Activated CD4-positive, alpha-beta memory T cell treated with anti-CD3 and anti-CD28 coated beads for 36 hours (primary cell): ENCODE data around the gene KHDC4. TPM values are rescaled to one million over a fixed set of nuclear protein-coding genes. Genes with fewer than 3 reads are reported as not detected.
"Not testable (repeated sequence)": the region's sequence is repeated elsewhere in the genome, so short reads cannot be mapped to it uniquely, and the experiment has no call there.

Experiments
- CTCF ChIA-PET: fragments of 350-600 bp; sonication (Branson Sonifier 250); formaldehyde crosslinking; loops from one replicate; lab custom pipeline; 2021; ENCODE audit warnings: antibody characterized with exemption, inconsistent platforms; lab: Charles Lee
- POLR2A ChIA-PET: fragments of 350-600 bp; sonication (Branson Sonifier 250); formaldehyde crosslinking; loops from one replicate; lab custom pipeline; 2021; ENCODE audit warnings: antibody characterized with exemption; lab: Charles Lee
- DNase-seq: peaks from one replicate; pipeline ENCODE4 v3.0.0-alpha.2; 2020
- H3K27ac Mint-ChIP-seq: one replicate; pipeline ENCODE4 v1.8.0; 2021; ENCODE audit warnings: mixed read lengths
- H3K27me3 Mint-ChIP-seq: one replicate; pipeline ENCODE4 v1.8.0; 2021; ENCODE audit warnings: mixed read lengths
- H3K36me3 Mint-ChIP-seq: one replicate; pipeline ENCODE4 v1.8.0; 2021; ENCODE audit warnings: mixed read lengths
- H3K4me1 Mint-ChIP-seq: one replicate; pipeline ENCODE4 v1.8.0; 2021; ENCODE audit warnings: low read depth, mixed read lengths
- H3K4me3 Mint-ChIP-seq: one replicate; pipeline ENCODE4 v1.8.0; 2021; ENCODE audit warnings: mild to moderate bottlenecking, mixed read lengths
- H3K9me3 Mint-ChIP-seq: one replicate; pipeline ENCODE4 v1.8.0; 2021; ENCODE audit warnings: mixed read lengths
- intact Hi-C: fragments of 100-400 bp; cut with micrococcal nuclease; formaldehyde crosslinking; loops from one replicate; pipeline ENCODE4 v1.15.1; 2023
- total RNA-seq, 2 experiments: library from RNA; stranded (reverse); gene quantifications; one replicate each; pipeline ENCODE4 v1.2.3, GENCODE V29; 2021

KHDC4 gene
- total RNA-seq, 2 experiments from 2014 or later, result 66.1 to 70.2 TPM

GRCh38 chr1:155899683-155900082, 34.5 kb downstream of the KHDC4 start:
- ChIA-PET CTCF (no interaction called here), POLR2A (interaction anchor here (0.7 kb wide), 1 partner anchor 9 kb away, joined by 3 read pairs; no protein-coding TSS in a partner anchor)
- peaks cover 38% of the 10 kb centered on the region for H3K36me3 Mint-ChIP-seq
- H3K4me3 Mint-ChIP-seq, result no peak overlapping the region
- no peaks in the 10 kb centered on the region for H3K9me3 Mint-ChIP-seq
- H3K27ac Mint-ChIP-seq, result no peak overlapping the region
- peaks cover 1% of the 10 kb centered on the region for H3K4me1 Mint-ChIP-seq
- no peak for DNase-seq
- intact Hi-C loops, result no loop called here
- H3K27me3 Mint-ChIP-seq, result no peaks in the 10 kb centered on the region

DNA sequence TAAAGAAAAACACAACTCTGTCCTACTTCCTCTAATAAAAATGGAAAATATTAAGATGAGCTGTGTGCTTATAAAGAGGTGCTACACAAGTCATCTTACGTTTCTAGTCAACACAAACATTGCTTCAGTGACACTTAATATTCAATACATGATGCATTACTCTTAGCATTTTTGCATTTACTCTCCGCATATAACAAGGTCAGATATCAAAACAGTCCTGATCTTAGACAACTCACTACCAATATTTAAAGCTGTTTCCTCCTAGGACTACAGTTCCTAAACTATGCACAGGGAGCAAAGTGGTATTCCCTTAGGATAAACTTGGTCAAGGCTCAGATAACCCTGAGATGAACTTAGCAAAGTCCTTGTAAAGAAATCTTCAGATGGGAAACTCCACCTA, 35.3 kb downstream of the KHDC4 start:
- Mint-ChIP-seq H3K27me3 (no peaks in the 10 kb centered on the region), H3K27ac (peak overlapping the region; percentile 10), H3K9me3 (no peaks in the 10 kb centered on the region), H3K4me3 (no peak overlapping the region), H3K4me1 (peaks cover 4% of the 10 kb centered on the region), H3K36me3 (peaks cover 30% of the 10 kb centered on the region)
- no peak for DNase-seq
- POLR2A ChIA-PET, result interaction anchor here (0.7 kb wide), 1 partner anchor 9 kb away, joined by 3 read pairs; no protein-coding TSS in a partner anchor
- CTCF ChIA-PET, result interaction anchor here (0.6 to 1.3 kb wide), 6 partner anchors 31 to 167 kb away, joined by 3 to 5 read pairs (median 3); no protein-coding TSS in a partner anchor
- intact Hi-C loops, result no loop called here

- CTCF ChIA-PET, result interaction anchor here (1.2 to 1.3 kb wide), 2 partner anchors 33 to 169 kb away, joined by 4 to 5 read pairs; no protein-coding TSS in a partner anchor
- intact Hi-C loops, result no loop called here
- no peak overlapping the region for H3K4me3 Mint-ChIP-seq
Observed at GRCh38 chr1:155897746-155898145, 36.5 kb downstream of the KHDC4 start.

GRCh38 chr1:155896476-155896875, 37.7 kb downstream of the KHDC4 start:
- intact Hi-C loops, CTCF ChIA-PET, H3K4me3 Mint-ChIP-seq, H3K27ac Mint-ChIP-seq, POLR2A ChIA-PET, DNase-seq, H3K9me3 Mint-ChIP-seq, H3K27me3 Mint-ChIP-seq: not testable (repeated sequence)
- Mint-ChIP-seq H3K36me3 (peaks cover 26% of the 10 kb centered on the region), H3K4me1 (peaks cover 15% of the 10 kb centered on the region)

More at GRCh38 chr1:155897746-155898145, 36.5 kb downstream of the KHDC4 start:
- Mint-ChIP-seq H3K9me3 (no peaks in the 10 kb centered on the region), H3K27me3 (no peaks in the 10 kb centered on the region), H3K27ac (peak overlapping the region; percentile 2), H3K4me1 (peaks cover 15% of the 10 kb centered on the region), H3K36me3 (peaks cover 29% of the 10 kb centered on the region)
- POLR2A ChIA-PET, result no interaction called here
- DNase-seq, result no peak

- Mint-ChIP-seq H3K36me3 (peaks cover 22% of the 10 kb centered on the region), H3K4me1 (peaks cover 15% of the 10 kb centered on the region), H3K27ac (peak overlapping the region; percentile 5)
- intact Hi-C loops, H3K4me3 Mint-ChIP-seq, H3K9me3 Mint-ChIP-seq, H3K27me3 Mint-ChIP-seq, DNase-seq: not testable (repeated sequence)
- CTCF ChIA-PET, result interaction anchor here (0.7 kb wide), 1 partner anchor 33 kb away, joined by 3 read pairs; no protein-coding TSS in a partner anchor
- POLR2A ChIA-PET, result interaction anchor here (0.7 kb wide), 1 partner anchor 298 kb away, joined by 3 read pairs; no protein-coding TSS in a partner anchor
Observed at GRCh38 chr1:155895617-155896016, 38.6 kb downstream of the KHDC4 start.

DNA sequence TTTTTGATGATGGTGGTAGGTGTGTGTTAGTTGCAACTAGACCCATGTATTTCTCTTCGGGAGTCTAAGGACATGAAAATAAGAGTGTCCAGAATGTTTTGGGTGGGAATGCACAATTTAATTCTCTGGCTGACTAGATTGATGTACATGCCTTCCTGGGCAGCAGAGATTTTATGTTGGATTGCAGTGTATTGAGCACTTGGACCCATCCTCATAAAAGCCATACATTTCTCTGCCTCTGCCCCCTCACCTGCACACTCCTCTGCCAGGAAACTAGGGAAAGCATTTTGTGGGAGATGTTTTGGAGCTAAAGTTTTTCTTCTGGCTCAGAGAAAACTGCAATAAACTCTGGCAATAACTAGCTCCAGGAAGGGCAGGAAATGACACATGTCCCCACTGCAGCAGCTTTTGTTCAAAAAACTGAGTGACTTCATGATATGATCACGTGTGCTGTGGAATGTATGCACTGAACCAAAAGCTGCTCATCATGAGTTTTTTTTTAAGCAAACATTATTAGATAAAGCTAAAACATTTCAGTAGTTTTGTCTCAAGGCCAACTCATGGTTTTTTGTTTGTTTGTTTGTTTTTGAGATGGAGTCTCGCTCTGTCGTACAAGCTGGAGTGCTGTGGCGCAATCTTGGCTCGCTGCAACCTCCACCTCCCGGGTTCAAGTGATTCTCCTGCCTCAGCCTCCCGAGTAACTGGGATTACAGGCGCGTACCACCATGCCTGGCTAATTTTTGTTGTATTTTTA, 40.6 kb downstream of the KHDC4 start:
- CTCF ChIA-PET, result interaction anchor here (0.6 to 1.9 kb wide), 2 partner anchors 19 to 173 kb away, joined by 4 to 5 read pairs; no protein-coding TSS in a partner anchor
- Mint-ChIP-seq H3K4me3 (no peak overlapping the region), H3K27me3 (no peaks in the 10 kb centered on the region), H3K4me1 (peaks cover 15% of the 10 kb centered on the region), H3K9me3 (no peaks in the 10 kb centered on the region), H3K36me3 (peaks cover 11% of the 10 kb centered on the region), H3K27ac (peak overlapping the region; percentile 59)
- peak; percentile 34 for DNase-seq
- POLR2A ChIA-PET, result interaction anchor here (0.7 to 1.5 kb wide), 3 partner anchors 33 to 85 kb away, joined by 3 read pairs; partner anchors contain the start of genes ARHGEF2 and SYT11
- intact Hi-C loops, result loop anchor here (5.0 kb wide), 1 partner anchor 36 kb away; the partner anchor contains the start of genes GON4L and SYT11

GRCh38 chr1:155892796-155893195, 41.4 kb downstream of the KHDC4 start:
- peak overlapping the region; percentile 59 for H3K27ac Mint-ChIP-seq
- no peak overlapping the region for H3K4me3 Mint-ChIP-seq
- ChIA-PET POLR2A (interaction anchor here (1.2 to 1.5 kb wide), 2 partner anchors 32 to 33 kb away, joined by 3 read pairs; partner anchors contain the start of gene SYT11), CTCF (interaction anchor here (1.8 kb wide), 1 partner anchor 97 kb away, joined by 5 read pairs; no protein-coding TSS in a partner anchor)
- H3K9me3 Mint-ChIP-seq, result no peaks in the 10 kb centered on the region
- H3K27me3 Mint-ChIP-seq, result no peaks in the 10 kb centered on the region
- intact Hi-C loops, result loop anchor here (5.0 kb wide), 1 partner anchor 35 kb away; the partner anchor contains the start of genes GON4L and SYT11
- H3K4me1 Mint-ChIP-seq, result peaks cover 14% of the 10 kb centered on the region
- no peak for DNase-seq
- peaks cover 9% of the 10 kb centered on the region for H3K36me3 Mint-ChIP-seq

DNA sequence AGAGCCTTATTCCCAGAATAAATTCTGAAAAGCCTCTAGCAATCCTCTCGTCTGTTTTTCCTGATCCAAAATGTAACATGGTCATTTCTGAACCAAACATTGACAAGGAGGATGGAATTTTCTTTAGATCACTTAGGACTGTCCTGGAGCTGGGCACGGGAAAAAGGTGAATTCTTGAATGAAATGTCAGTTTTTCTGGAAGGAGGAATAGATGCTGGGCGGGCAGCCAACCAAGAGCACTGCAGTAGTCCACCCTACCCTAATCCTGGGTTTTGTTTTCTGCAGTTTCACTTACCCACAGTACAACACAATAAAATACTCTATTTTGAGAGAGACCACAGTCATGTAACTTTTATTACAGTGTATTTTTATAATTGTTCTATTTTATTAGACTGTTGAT, 44.0 kb downstream of the KHDC4 start:
- ChIA-PET POLR2A (no interaction called here), CTCF (no interaction called here)
- no peaks in the 10 kb centered on the region for H3K27me3 Mint-ChIP-seq
- DNase-seq, result no peak
- intact Hi-C loops, result loop anchor here (5.0 kb wide), 1 partner anchor 33 kb away; the partner anchor contains the start of genes GON4L and SYT11
- no peak overlapping the region for H3K4me3 Mint-ChIP-seq
- H3K4me1 Mint-ChIP-seq, result peaks cover 13% of the 10 kb centered on the region
- no peak overlapping the region for H3K27ac Mint-ChIP-seq
- no peaks in the 10 kb centered on the region for H3K9me3 Mint-ChIP-seq
- no peaks in the 10 kb centered on the region for H3K36me3 Mint-ChIP-seq

- no peak overlapping the region for H3K4me3 Mint-ChIP-seq
Observed at GRCh38 chr1:155889566-155889965, 44.6 kb downstream of the KHDC4 start.

DNA sequence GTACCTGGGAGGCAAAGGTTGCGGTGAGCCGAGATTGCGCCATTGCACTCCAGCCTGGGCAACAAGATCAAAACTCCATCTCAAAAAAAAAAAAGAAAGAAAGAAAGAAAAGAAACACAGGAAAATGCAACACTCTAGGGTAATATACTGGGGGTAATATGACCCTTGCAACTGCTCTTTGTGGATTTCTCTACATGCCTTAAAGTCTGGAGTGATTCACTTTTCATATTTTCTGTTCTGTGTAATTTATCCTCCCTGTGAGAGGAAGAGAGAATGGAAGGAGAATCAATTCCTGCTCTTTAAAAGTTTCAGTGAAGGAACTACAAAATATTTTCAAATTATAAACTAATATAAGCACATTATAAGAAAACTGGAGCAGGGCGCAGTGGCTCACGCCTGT, 45.7 kb downstream of the KHDC4 start:
- Mint-ChIP-seq H3K4me3 (no peak overlapping the region), H3K27me3 (no peaks in the 10 kb centered on the region), H3K9me3 (no peaks in the 10 kb centered on the region), H3K27ac (no peak overlapping the region), H3K36me3 (no peaks in the 10 kb centered on the region), H3K4me1 (peaks cover 6% of the 10 kb centered on the region)
- ChIA-PET CTCF (no interaction called here), POLR2A (interaction anchor here (0.6 kb wide), 1 partner anchor 34 kb away, joined by 4 read pairs; no protein-coding TSS in a partner anchor)
- intact Hi-C loops, result no loop called here
- no peak for DNase-seq

More at GRCh38 chr1:155889566-155889965, 44.6 kb downstream of the KHDC4 start:
- no peak for DNase-seq
- Mint-ChIP-seq H3K9me3 (no peaks in the 10 kb centered on the region), H3K4me1 (peaks cover 13% of the 10 kb centered on the region), H3K27ac (no peak overlapping the region), H3K36me3 (no peaks in the 10 kb centered on the region), H3K27me3 (no peaks in the 10 kb centered on the region)
- intact Hi-C loops, result no loop called here
- ChIA-PET CTCF (no interaction called here), POLR2A (no interaction called here)

DNA sequence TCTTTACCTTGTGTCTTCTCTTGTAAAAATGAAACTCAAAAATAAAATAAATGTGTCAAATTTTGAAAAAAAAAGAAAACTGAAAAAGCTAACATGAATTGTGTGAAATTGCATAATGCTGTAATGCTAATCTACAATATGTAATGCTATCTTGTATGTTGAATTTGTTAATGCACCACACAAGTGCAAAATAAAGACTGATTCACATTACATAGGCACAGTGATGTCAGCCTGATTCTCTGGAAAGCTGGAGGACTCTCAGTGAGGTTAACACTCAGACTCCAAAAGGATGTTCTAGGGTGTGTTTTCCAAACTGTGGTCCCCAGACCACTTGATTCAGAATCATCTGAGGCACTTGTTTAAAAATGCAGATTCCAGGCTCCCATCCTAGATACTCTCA, 49.2 kb downstream of the KHDC4 start:
- Mint-ChIP-seq H3K4me3 (no peak overlapping the region), H3K27ac (no peak overlapping the region), H3K36me3 (peaks cover 6% of the 10 kb centered on the region), H3K4me1 (no peaks in the 10 kb centered on the region), H3K27me3 (no peaks in the 10 kb centered on the region), H3K9me3 (no peaks in the 10 kb centered on the region)
- no peak for DNase-seq
- ChIA-PET CTCF (interaction anchor here (1.2 kb wide), 1 partner anchor 182 kb away, joined by 4 read pairs; no protein-coding TSS in a partner anchor), POLR2A (no interaction called here)
- intact Hi-C loops, result no loop called here
